Activated CD8-positive, alpha-beta T cell treated with anti-CD3 and anti-CD28 coated beads, Interleukin-2, amount 10 ng/mL, durations not matched to agents 7 days and 5 days (primary cell): ENCODE data around the gene HLX. TPM values are rescaled to one million over a fixed set of nuclear protein-coding genes. Genes with fewer than 3 reads are reported as not detected.

Source experiments
- ATAC-seq: fragments of 150-1000 bp; cut with Tn5 transposase; one replicate; pipeline ENCODE4 v1.10.0; 2021; ENCODE audit warnings: moderate library complexity
- CTCF ChIA-PET: fragments of 350-600 bp; sonication (Branson Sonifier 250); formaldehyde crosslinking; loops from one replicate; lab custom pipeline; 2021; ENCODE audit warnings: antibody characterized with exemption; lab: Charles Lee
- POLR2A ChIA-PET: fragments of 350-600 bp; sonication (Branson Sonifier 250); formaldehyde crosslinking; loops from one replicate; lab custom pipeline; 2021; ENCODE audit warnings: antibody characterized with exemption; lab: Charles Lee
- DNase-seq: peaks from one replicate; pipeline ENCODE4 v3.0.0-alpha.2; 2020
- H3K27ac Mint-ChIP-seq: one replicate; pipeline ENCODE4 v1.8.0; 2021; ENCODE audit warnings: mild to moderate bottlenecking, mixed read lengths
- H3K27me3 Mint-ChIP-seq: one replicate; pipeline ENCODE4 v1.8.0; 2021; ENCODE audit warnings: low read depth, mixed read lengths
- H3K36me3 Mint-ChIP-seq: one replicate; pipeline ENCODE4 v1.8.0; 2021; ENCODE audit warnings: low read depth, mixed read lengths
- H3K4me1 Mint-ChIP-seq: one replicate; pipeline ENCODE4 v1.8.0; 2021; ENCODE audit warnings: low read depth, mixed read lengths
- H3K4me3 Mint-ChIP-seq: one replicate; pipeline ENCODE4 v1.8.0; 2021; ENCODE audit warnings: mild to moderate bottlenecking, mixed read lengths
- H3K9me3 Mint-ChIP-seq: one replicate; pipeline ENCODE4 v1.8.0; 2022; ENCODE audit warnings: mixed read lengths; ENCODE audit not compliant: insufficient read depth
- total RNA-seq, 2 experiments: library from RNA; stranded (reverse); gene quantifications; one replicate each; pipeline ENCODE4 v1.2.3, GENCODE V29; 2021

The HLX gene
- total RNA-seq, 2 experiments from 2014 or later: not detected

- no peaks in the 10 kb centered on the region for H3K27me3 Mint-ChIP-seq
- DNase-seq: no peak
- H3K27ac Mint-ChIP-seq: no peak overlapping the region
- ChIA-PET POLR2A (no interaction called here), CTCF (no interaction called here)
- no peaks in the 10 kb centered on the region for H3K9me3 Mint-ChIP-seq
- H3K4me3 Mint-ChIP-seq: no peak overlapping the region
- no peaks in the 10 kb centered on the region for H3K4me1 Mint-ChIP-seq
- H3K36me3 Mint-ChIP-seq: no peaks in the 10 kb centered on the region
- no peak for ATAC-seq
These were observed 43.7 kb downstream of the HLX start for GRCh38 chr1:220922951-220923350.

DNA sequence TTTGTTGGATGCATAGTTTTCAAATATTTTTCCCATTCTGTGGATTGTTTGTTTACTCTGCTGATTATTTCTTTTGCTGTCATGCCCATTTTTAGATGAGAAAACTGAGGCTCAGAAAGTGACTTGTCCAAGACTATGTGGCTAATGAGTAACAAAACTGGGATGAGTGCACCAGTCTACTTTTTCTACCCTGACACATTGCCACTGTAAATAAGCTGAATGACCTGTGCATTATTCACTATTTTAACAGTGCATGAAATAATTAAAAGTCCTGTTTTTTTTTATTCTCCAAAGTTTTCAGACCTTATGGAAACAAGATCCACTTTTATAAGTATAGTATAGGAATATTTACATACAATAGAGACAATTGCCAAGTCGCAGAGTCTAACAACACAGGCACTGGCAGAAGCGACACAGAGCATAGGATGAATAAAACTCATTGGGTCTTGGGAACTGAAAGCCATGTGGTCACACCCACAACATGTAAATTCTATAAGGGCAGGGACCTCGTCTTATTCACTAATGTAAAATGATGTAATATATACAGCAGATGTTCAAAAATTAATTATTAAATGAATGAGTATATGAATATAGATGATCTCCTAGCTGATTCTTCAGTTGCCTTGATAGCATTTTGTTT lies 45.2 kb downstream of the HLX start:
- POLR2A ChIA-PET: no interaction called here
- CTCF ChIA-PET: no interaction called here
- Mint-ChIP-seq H3K36me3 (no peaks in the 10 kb centered on the region), H3K27me3 (no peaks in the 10 kb centered on the region), H3K4me1 (no peaks in the 10 kb centered on the region), H3K4me3 (no peak overlapping the region), H3K27ac (no peak overlapping the region), H3K9me3 (no peaks in the 10 kb centered on the region)
- ATAC-seq (no peak), DNase-seq (no peak)

DNA sequence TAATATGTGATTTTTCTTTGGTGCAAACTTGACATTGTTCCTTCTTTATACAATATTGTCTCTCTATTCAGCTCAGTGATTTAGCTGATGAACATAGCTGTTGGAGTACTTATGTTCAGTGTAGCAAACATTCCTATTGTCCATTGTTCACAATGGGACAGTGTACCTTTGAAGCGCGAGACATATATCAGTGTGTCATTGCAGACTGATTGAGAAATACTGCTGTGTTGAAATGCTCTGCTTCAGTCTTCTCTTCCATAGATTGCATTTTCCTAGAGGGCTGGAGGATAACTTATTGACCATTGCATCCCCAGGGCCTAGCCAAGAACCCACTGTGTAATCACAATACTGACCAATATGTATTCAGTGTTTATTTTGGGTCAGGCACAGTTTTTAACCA lies 46.5 kb downstream of the HLX start:
- ATAC-seq: no peak
- Mint-ChIP-seq H3K4me1 (no peaks in the 10 kb centered on the region), H3K9me3 (no peaks in the 10 kb centered on the region), H3K36me3 (no peaks in the 10 kb centered on the region), H3K4me3 (no peak overlapping the region), H3K27me3 (no peaks in the 10 kb centered on the region), H3K27ac (no peak overlapping the region)
- ChIA-PET POLR2A (no interaction called here), CTCF (no interaction called here)
- no peak for DNase-seq

GRCh38 chr1:220926146-220926545 lies 46.9 kb downstream of the HLX start:
- CTCF ChIA-PET: no interaction called here

GRCh38 chr1:220927442-220927841 lies 48.2 kb downstream of the HLX start:
- ChIA-PET POLR2A (no interaction called here), CTCF (no interaction called here)
- no peaks in the 10 kb centered on the region for H3K4me1 Mint-ChIP-seq
- H3K27ac Mint-ChIP-seq: no peak overlapping the region
- ATAC-seq (no peak), DNase-seq (no peak)
- no peaks in the 10 kb centered on the region for H3K27me3 Mint-ChIP-seq
- H3K9me3 Mint-ChIP-seq: no peaks in the 10 kb centered on the region
- H3K4me3 Mint-ChIP-seq: no peak overlapping the region
- H3K36me3 Mint-ChIP-seq: no peaks in the 10 kb centered on the region

More at GRCh38 chr1:220926146-220926545, 46.9 kb downstream of the HLX start:
- POLR2A ChIA-PET: no interaction called here
- no peaks in the 10 kb centered on the region for H3K4me1 Mint-ChIP-seq
- no peaks in the 10 kb centered on the region for H3K36me3 Mint-ChIP-seq
- no peak for DNase-seq
- H3K27ac Mint-ChIP-seq: no peak overlapping the region
- no peaks in the 10 kb centered on the region for H3K27me3 Mint-ChIP-seq
- no peaks in the 10 kb centered on the region for H3K9me3 Mint-ChIP-seq
- ATAC-seq: no peak
- no peak overlapping the region for H3K4me3 Mint-ChIP-seq

GRCh38 chr1:220928320-220928719 lies 49.1 kb downstream of the HLX start:
- Mint-ChIP-seq H3K36me3 (no peaks in the 10 kb centered on the region), H3K4me3 (no peak overlapping the region), H3K9me3 (no peaks in the 10 kb centered on the region), H3K27me3 (no peaks in the 10 kb centered on the region), H3K4me1 (no peaks in the 10 kb centered on the region), H3K27ac (no peak overlapping the region)
- CTCF ChIA-PET: no interaction called here
- ATAC-seq (no peak), DNase-seq (no peak)
- POLR2A ChIA-PET: no interaction called here

- Mint-ChIP-seq H3K27me3 (no peaks in the 10 kb centered on the region), H3K36me3 (no peaks in the 10 kb centered on the region), H3K27ac (no peak overlapping the region), H3K9me3 (no peaks in the 10 kb centered on the region), H3K4me1 (no peaks in the 10 kb centered on the region), H3K4me3 (no peak overlapping the region)
- DNase-seq (no peak), ATAC-seq (no peak)
- CTCF ChIA-PET: no interaction called here
- POLR2A ChIA-PET: no interaction called here
These were observed 49.6 kb downstream of the HLX start for GRCh38 chr1:220928725-220929300.

DNA sequence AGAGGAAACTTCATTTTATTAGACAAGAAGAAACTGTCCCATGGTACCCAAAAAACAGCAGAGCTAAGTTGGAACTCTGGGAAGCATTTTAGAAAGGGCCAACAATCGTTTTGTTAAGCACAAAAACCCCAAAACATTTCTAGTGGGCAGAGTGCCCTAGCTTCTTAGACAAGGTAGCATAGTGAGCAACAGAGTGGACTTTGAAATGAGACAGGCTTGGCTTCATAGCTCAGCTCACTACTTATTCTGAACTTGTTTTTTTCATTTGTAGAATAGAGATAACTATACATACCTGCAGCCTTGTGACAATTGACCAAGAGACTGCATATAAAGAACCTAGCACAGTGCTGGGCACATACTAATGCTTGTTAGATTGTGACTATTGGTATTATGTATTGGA lies 50.1 kb downstream of the HLX start:
- POLR2A ChIA-PET: no interaction called here
- no peak for DNase-seq

More for the DNA sequence above, 50.1 kb downstream of the HLX start:
- CTCF ChIA-PET: no interaction called here
- Mint-ChIP-seq H3K4me3 (no peak overlapping the region), H3K27me3 (no peaks in the 10 kb centered on the region), H3K36me3 (no peaks in the 10 kb centered on the region), H3K9me3 (no peaks in the 10 kb centered on the region), H3K4me1 (no peaks in the 10 kb centered on the region), H3K27ac (no peak overlapping the region)
- no peak for ATAC-seq

Other genes starting within 250 kb of the HLX start
- under 1 TPM; 0.08 to 0.10 TPM for gene C1orf115, start 189.1 kb upstream of the HLX start, total RNA-seq
- not detected for gene MTARC2, start 131.1 kb upstream of the HLX start, total RNA-seq
- not detected for gene MTARC1, start 92.5 kb upstream of the HLX start, total RNA-seq